Bladder microvascular endothelial cell (primary cell): ENCODE results near the gene WDR46. TPM values are rescaled to one million over a fixed set of nuclear protein-coding genes. Genes with fewer than 3 reads are reported as not detected.

Experiments
- total RNA-seq: library from RNA; depleted of rRNA; stranded (reverse); fragments of >200 nt; gene quantifications from 2 replicates; pipeline ENCODE4 v1.2.3, GENCODE V29; 2014

The WDR46 gene, protein sequence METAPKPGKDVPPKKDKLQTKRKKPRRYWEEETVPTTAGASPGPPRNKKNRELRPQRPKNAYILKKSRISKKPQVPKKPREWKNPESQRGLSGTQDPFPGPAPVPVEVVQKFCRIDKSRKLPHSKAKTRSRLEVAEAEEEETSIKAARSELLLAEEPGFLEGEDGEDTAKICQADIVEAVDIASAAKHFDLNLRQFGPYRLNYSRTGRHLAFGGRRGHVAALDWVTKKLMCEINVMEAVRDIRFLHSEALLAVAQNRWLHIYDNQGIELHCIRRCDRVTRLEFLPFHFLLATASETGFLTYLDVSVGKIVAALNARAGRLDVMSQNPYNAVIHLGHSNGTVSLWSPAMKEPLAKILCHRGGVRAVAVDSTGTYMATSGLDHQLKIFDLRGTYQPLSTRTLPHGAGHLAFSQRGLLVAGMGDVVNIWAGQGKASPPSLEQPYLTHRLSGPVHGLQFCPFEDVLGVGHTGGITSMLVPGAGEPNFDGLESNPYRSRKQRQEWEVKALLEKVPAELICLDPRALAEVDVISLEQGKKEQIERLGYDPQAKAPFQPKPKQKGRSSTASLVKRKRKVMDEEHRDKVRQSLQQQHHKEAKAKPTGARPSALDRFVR
- total RNA-seq = 59.7 and 74.5 TPM in 2 replicates

GRCh38 chr6:33288921-33289783 lies at the start of gene WDR46, which contains the start of gene PFDN6:
Gene WDR46 (minus strand): TSS chr6:33289239. CDS start chr6:33289170, 69 bp downstream.
Gene PFDN6 (plus strand): TSS chr6:33289601. CDS start chr6:33289857, 256 bp downstream.

GRCh38 chr6:33317669-33318425 lies 28.8 kb upstream of the WDR46 start, which contains the start of gene ZBTB22:
Gene ZBTB22 (minus strand): TSS chr6:33317744. CDS start chr6:33316916, 828 bp downstream.

GRCh38 chr6:33313709-33314514 lies 24.9 kb upstream of the WDR46 start, which contains the start of gene TAPBP:
Gene TAPBP (minus strand): TSS chr6:33314078. CDS start chr6:33314041, 37 bp downstream.

GRCh38 chr6:33298773-33299236 lies 9.8 kb upstream of the WDR46 start, which contains the start of gene RGL2:
Gene RGL2 (minus strand): TSS chr6:33298942. CDS start chr6:33298610, 332 bp downstream.

DNA sequence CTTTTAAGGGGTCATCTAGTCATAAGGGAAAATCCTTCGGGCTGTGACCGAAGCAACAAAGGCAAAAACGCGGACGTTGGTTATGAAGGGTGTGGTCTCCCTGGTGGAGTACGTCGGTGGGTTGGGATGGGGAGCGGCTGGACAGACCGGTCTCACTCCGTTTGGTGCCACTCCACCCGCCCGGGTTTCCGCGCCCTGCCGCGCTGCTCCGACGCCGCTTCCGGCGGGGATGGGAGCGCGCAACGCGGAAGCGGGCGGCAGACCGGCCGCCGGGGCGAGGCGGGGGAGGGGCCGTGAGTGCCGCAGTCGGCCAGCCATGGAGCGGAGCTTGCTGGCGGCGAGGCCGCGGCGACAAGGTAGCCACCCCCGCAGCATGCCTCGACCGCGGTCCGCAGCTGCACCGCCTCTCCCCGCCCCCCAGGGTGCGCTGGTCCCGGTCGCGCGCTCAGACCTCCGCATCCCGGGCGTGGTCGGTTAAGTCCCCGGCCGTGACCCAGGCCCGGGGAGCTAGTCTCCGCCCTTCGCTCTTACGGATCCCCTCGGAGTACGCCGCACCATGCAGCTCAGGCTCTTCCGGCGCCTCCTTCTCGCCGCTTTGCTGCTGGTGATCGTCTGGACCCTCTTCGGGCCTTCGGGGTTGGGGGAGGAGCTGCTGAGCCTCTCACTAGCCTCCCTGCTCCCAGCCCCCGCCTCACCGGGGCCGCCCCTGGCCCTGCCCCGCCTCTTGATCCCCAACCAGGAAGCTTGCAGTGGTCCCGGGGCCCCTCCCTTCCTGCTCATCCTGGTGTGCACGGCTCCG lies 12.0 kb downstream of the WDR46 start, which contains the start of gene B3GALT4:
Gene B3GALT4 (plus strand): TSS at position 260 of the 799 bp plus-strand sequence. CDS start 297 bp downstream, at position 557.

GRCh38 chr6:33271468-33272274 lies 17.4 kb downstream of the WDR46 start, which contains the start of the genes RPS18 and VPS52:
Gene RPS18 (plus strand): TSS chr6:33272075. CDS start chr6:33272120, 45 bp downstream.
Gene VPS52 (minus strand): TSS chr6:33271876. CDS start chr6:33271675, 201 bp downstream.

Other genes starting within 250 kb of the WDR46 start
- 10.8 and 12.3 TPM in 2 replicates for gene HLA-DPA1, start 215.6 kb downstream of the WDR46 start, total RNA-seq
- gene HLA-DPB1, start 213.2 kb downstream of the WDR46 start, total RNA-seq = 18.9 and 33.0 TPM in 2 replicates
- gene COL11A2, start 96.8 kb downstream of the WDR46 start, total RNA-seq = 0.16 and 0.38 TPM in 2 replicates
- 15.4 and 26.1 TPM in 2 replicates for gene RXRB, start 88.6 kb downstream of the WDR46 start, total RNA-seq
- gene SLC39A7, start 88.4 kb downstream of the WDR46 start, total RNA-seq = 72.4 and 109 TPM in 2 replicates
- 8.1 and 11.0 TPM in 2 replicates for gene HSD17B8, start 84.6 kb downstream of the WDR46 start, total RNA-seq
- gene RING1, start 80.7 kb downstream of the WDR46 start, total RNA-seq = 21.0 and 31.4 TPM in 2 replicates
- 27.5 and 44.3 TPM in 2 replicates for gene VPS52, start 17.4 kb downstream of the WDR46 start, total RNA-seq
- gene RPS18, start 17.2 kb downstream of the WDR46 start, total RNA-seq = 3,373 and 4,771 TPM in 2 replicates
- 4.8 and 10.0 TPM in 2 replicates for gene B3GALT4, start 12.1 kb downstream of the WDR46 start, total RNA-seq
- 34.9 and 35.5 TPM in 2 replicates for gene PFDN6, start 362 bp upstream of the WDR46 start, total RNA-seq
- 39.8 and 52.5 TPM in 2 replicates for gene RGL2, start 9.7 kb upstream of the WDR46 start, total RNA-seq
- gene TAPBP, start 24.8 kb upstream of the WDR46 start, total RNA-seq = 67.3 and 138 TPM in 2 replicates
- 13.4 and 21.8 TPM in 2 replicates for gene ZBTB22, start 28.5 kb upstream of the WDR46 start, total RNA-seq
- gene DAXX, start 33.7 kb upstream of the WDR46 start, total RNA-seq = 43.7 and 69.9 TPM in 2 replicates
- gene KIFC1, start 102.6 kb upstream of the WDR46 start, total RNA-seq = 14.0 and 25.6 TPM in 2 replicates
- 9.4 and 16.7 TPM in 2 replicates for gene PHF1, start 121.8 kb upstream of the WDR46 start, total RNA-seq
- gene CUTA, start 128.9 kb upstream of the WDR46 start, total RNA-seq = 52.1 and 53.3 TPM in 2 replicates
- 1.5 and 2.6 TPM in 2 replicates for gene SYNGAP1, start 130.8 kb upstream of the WDR46 start, total RNA-seq
- gene ZBTB9, start 165.3 kb upstream of the WDR46 start, total RNA-seq = 5.7 and 8.3 TPM in 2 replicates